DMS153 treated with DMSO at 0.1 percent for 48 hours (cell line): Measurements from ENCODE around the gene ROR2.
"Not testable (repeated sequence)": the region's sequence is repeated elsewhere in the genome, so short reads cannot be mapped to it uniquely, and the experiment has no call there.

ENCODE experiments used
- DNase-seq: peaks from one replicate; lab custom pipeline; 2025; ENCODE audit not compliant: unreplicated experiment; lab: John Stamatoyannopoulos, UW

The ROR2 gene

DNA sequence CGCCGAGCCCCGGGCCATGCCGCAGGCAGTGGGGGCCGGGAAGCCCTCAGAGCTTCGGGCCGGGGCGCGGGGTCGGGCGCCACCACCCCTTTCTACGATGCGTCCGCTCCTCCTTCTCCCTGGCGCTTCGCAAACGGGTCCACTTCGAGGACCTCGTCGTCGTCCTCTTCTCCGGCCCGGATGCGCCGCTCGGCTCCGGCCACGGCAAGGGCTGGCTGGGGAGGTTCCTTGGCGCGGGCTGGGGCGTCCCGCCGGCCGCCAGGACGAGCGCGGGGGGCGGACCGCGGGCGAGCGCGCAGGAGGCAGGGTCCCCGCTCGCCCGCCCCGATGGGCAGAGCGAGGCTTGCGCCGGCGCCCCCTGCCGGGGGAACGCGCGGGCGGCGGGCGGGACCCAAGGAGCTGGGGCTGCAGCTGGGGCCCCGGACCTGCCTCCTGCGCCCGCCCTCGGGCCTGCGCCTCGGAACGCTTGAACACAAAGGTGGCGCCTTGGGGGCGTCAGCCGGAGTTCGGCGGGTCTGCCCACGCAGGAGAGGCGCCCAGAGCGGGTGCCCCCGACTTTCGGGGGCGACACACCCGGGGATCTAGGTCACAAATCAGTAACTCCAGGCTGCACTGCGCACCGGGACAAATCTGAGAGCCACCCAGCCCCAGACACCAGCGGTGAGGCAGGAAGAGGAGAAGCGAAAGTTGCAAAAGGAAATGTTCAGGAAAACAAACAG is at the start of gene ROR2:
ROR2 (minus strand) TSS at position 283 of the 719 bp plus-strand sequence.
- DNase-seq, result peak; percentile 44

DNA sequence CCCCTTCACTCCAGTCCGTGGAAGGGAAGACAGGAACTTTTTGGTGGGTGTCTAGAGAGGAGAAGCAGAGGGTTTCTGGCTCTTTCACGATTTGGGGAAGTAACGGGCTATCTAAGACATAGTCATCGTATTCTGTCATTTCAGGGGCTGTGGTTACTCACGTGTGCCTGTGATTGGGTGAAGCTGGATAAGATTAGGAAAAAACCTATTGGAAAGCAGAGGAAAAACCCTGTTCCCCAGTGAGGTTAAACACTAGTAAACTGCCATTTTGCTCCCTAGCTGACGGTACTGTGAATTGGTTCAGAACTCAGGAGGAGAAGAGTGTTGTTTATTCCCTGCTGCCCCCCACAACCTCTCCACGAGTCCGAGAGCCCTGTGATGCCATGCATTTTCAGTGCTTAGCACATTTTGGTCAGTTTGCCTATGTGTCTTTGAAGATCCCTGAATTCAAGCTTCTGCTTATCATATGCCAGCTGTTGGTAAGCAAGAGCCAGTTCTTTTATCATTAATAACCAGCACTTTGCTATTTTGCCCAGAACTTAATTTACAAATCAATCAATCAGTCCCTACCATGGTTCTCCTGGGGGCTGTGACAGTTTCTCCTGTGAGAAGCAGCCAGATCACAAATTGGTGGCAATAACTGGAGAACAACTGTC is 45.1 kb upstream of the ROR2 start:
- DNase-seq, result no peak

DNA sequence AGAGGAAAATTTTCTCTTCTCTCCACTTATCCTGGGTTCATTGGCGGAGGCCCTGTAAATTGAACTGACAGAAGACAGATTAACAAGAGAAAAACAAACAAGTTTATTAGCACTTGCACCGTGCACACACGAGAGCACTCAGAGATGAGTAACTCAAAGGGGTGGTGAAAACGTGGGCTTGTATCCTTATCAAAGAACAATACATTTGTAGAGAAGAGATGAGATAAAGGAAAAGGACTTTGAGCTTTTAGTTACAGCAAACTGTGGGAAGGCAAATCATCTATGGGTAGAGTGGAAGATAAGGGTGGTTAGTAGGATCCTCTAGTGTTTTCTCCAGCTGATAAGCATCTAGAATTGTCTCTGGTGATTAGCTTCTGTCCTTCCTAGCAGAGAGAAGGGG is 44.4 kb upstream of the ROR2 start:
- DNase-seq, result peak; percentile 22

DNA sequence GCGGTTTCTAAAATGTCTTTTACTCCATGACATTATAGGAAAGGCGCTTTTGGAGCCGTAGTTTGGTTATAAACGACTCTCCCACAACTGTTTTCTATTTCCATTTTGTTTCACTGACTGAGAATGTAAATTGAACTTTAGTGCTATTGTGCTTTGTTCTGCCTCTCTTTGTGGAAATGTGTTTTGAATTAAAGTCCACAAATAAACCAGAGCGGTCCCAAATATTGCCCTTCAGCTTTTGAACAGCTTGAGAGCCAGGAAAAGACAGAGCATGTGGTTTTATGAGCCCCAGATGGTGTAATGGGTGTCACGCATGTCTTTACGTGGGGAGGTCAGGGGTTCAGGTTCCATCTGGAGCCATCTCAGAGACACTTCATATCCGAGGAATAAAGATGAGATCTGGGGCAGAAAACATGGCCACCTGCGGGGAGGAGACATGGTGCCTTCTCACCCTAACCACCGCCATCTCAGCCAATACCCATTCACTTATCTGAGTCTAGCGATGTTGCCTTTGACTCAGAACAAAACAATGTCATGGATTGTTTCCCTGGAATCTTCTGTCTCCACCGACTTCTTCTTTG is 42.5 kb upstream of the ROR2 start:
- no peak for DNase-seq

DNA sequence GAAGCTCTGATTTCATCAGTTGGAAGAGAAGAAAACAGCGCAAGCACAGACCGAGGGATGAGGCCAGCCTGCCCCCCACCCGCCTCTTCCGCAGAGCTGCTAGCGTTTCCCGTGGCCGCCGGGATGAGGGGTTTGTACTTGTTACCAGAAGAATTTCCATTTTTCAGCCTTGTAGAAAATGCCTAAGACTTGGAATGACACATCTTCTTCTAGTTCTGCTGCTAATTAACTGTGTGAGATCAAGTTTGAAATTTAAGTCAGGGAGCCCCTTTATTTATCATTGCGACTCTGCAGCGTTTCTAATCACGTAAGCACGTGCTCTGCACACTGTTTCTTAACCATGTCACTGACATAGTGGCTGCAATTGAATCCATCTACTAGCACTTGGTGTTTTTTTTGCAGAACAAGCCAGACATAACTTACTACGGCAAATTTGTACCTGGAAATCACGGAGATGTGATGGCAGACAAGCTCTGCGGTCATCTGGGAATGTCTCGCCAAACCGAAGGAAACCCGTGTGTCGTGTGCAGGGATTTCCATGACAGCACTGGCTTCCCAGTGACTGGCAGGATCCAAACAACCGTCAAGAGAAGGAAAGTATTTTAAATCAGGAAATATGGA is 41.8 kb upstream of the ROR2 start:
- DNase-seq, result no peak

DNA sequence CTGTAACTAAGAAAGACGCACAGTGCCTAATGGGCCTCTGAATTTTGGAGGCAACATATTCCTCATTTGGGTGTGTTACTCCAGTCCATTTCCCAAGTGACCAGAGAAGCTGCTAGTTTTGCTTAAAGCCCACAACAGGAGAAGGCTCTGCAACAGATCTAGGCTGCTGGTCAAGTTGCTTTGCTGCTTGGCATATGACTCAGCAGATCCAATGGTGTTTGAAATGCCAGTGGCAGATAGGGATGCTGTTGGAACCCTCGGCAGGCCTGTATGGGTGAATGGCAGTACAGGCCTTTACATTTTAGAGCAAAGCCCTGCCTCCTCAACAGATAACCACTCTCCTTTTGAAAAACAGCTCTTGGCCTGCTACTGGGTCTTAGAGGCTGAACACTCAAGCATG is 36.2 kb upstream of the ROR2 start:
- no peak for DNase-seq

GRCh38 chr9:91985692-91986091 is 35.7 kb upstream of the ROR2 start:
- no peak for DNase-seq

- DNase-seq, result no peak
Observed at GRCh38 chr9:91978740-91979414, 28.8 kb upstream of the ROR2 start.

DNA sequence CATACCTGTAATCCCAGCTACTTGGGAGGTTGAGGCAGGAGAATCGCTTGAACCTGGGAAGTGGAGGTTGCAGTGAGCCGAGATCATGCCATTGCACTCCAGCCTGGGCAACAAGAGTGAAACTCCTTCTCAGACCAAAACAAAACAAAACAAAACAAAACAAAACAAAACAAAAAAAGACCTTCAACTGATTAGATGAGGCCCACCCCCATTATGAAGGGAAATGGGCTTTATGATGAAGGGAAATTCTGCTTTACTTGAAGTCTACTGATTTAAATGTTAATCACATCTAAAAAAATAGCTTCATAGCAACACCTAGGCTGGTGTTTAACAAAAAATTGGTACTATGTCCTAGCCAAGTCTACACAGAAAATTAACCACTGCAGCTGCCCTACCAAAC is 25.2 kb upstream of the ROR2 start:
- DNase-seq, result not testable (repeated sequence)

DNA sequence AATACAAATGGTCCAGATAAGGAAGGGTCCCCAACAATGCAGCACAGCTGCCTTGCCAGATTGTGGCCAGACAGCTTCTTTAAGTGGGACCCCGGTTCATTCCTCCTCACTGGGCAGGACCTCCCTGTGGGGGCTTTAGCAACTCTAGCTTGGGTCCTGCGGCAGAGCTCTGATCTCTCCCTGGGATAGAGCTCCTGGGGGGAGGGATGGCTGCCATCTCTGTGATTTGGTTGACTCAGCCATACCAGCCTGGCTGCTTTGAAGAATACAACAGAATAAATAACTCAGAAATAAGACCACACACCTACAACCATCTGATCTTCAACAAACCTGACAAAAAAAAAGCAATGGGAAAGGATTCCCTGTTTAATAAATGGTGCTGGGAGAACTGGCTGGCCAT is 22.7 kb upstream of the ROR2 start:
- no peak for DNase-seq

DNA sequence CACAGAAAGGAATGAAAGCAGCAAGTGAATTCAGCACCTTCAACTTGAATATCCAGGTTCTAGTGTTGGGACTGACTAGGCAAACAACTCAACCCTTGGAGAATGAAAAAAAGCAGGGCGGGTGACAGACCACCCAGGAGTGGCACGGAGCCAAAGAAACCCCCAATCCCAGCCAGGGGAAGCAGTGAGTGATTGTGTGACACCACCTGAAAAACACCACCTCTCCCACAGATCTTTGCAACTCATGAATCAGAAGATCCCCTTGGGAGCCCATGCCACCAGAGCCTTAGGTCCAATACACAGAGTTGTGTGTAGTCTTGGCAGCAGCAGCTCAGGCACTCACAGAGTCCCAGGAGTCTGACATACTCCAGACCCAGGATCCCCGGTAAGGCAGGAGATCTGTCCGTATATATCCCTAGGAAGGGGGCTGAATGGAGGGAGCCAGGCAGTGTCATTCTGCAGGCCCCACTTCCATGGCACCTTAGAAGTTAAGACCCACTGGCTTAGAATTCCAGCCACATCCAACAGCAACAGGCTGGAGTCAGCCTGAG is 22.1 kb upstream of the ROR2 start:
- DNase-seq, result no peak

GRCh38 chr9:91967259-91967658 is 17.2 kb upstream of the ROR2 start:
- no peak for DNase-seq

- DNase-seq, result no peak
Observed at GRCh38 chr9:91966503-91966902, 16.5 kb upstream of the ROR2 start.

- no peak for DNase-seq
Observed at GRCh38 chr9:91963711-91964240, 13.7 kb upstream of the ROR2 start.

DNA sequence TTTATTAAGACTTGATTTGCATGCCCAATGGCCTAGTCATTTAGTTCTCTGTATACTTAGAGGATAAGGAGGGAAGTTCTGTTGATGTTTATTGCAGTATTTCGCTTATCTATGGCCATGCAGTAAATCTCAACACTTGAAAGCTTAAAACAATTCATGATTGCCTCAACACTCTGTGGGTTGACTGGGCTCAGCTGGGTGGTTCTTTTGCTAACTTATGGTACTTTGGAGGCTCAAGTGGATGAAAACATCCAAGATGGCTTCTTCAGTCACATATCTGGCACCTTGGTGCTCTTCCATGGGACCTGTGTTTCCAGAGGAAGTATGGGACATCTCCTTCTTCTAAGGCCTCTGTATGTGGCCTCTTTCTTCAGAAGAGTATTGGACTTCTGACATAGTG is 10.3 kb upstream of the ROR2 start:
- DNase-seq, result no peak

DNA sequence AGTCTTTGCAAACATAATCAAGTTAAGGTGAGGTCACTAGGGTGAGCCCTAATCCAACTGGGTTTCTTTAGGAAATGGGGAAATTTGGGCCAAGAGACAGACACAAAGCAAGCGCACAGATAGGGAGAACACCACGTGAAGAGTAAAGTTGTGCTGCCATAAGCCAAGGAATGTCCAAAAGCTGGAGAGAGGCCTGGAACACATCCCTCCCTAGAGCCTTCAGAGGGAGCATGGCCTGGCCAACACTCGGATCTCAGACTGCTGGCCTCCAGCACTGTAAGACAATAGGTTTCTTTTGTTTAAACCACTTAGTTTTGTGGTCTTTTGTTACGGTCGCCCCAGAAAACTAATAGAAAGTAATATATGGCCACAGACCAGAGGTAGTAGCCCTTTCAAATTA is 8.1 kb upstream of the ROR2 start:
- DNase-seq, result no peak

DNA sequence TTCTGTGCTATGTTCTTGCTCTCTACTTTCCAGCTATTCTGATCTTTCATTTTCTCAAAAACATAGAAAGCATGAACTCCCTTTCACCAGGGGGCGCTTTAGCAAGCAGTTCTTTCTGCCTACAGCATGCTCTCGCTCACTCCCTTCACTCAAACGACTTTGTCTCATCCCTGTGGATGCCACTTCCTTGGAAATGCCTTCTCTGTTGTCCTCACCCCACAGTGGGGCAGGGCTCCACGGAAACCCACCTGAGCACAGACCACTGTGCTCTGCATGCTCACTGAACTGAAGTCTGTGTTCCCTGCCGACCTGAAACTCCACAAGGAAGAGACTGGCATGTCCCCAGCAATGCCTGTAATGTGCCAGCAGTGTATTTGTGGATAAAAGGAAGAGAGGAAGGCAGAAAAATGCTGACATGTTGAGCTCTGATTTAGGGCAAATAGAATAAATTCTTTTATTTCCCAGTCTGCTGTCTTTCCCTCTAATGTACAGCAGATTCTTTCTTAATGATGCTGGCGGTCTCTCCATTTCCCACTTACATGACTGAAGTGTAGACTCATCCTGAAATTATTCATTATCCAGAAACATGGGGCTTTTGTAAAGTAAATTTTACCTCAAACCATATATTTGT is 4.9 kb upstream of the ROR2 start:
- peak; percentile 58 for DNase-seq

- DNase-seq, result peak; percentile 49
Observed at GRCh38 chr9:91953718-91954117, 3.7 kb upstream of the ROR2 start.

- DNase-seq, result no peak
Observed at GRCh38 chr9:91951944-91952520, 2.0 kb upstream of the ROR2 start.

- peak; percentile 22 for DNase-seq
Observed at GRCh38 chr9:91949392-91949945, 559 bp downstream of the ROR2 start.
